WTC11 (cell line): ENCODE measurements around the gene MESP2. TPM values are rescaled to one million over a fixed set of nuclear protein-coding genes. Genes with fewer than 3 reads are reported as not detected.

ENCODE experiments used
- ATAC-seq: fragments of 200-7000 bp; cut with Tn5 transposase; 2 replicates; pipeline ENCODE4 v1.10.0; 2021; ENCODE audit warnings: mild to moderate bottlenecking, moderate library complexity
- CTCF ChIA-PET: fragments of 300-600 bp; sonication (Branson Sonifier 250); formaldehyde crosslinking; loops from one replicate; lab custom pipeline; 2021; ENCODE audit warnings: antibody characterized with exemption; lab: Charles Lee
- POLR2A ChIA-PET: fragments of 350-600 bp; sonication (Branson Sonifier 250); formaldehyde crosslinking; loops from one replicate; lab custom pipeline; 2021; ENCODE audit warnings: antibody characterized with exemption; lab: Charles Lee
- DNase-seq: peaks from one replicate; pipeline ENCODE4 v3.0.0; 2021; ENCODE audit warnings: low spot score
- H3K27ac Mint-ChIP-seq: 2 replicates; pipeline ENCODE4 v1.8.0; 2021; ENCODE audit warnings: mixed read lengths
- H3K27me3 Mint-ChIP-seq: 2 replicates; pipeline ENCODE4 v1.8.0; 2021; ENCODE audit warnings: low read depth, mild to moderate bottlenecking, moderate library complexity, mixed read lengths
- H3K36me3 Mint-ChIP-seq: 2 replicates; pipeline ENCODE4 v1.8.0; 2021; ENCODE audit warnings: mixed read lengths
- H3K4me1 Mint-ChIP-seq: 2 replicates; pipeline ENCODE4 v1.8.0; 2022; ENCODE audit warnings: mixed read lengths
- H3K4me3 Mint-ChIP-seq: 2 replicates; pipeline ENCODE4 v1.8.0; 2021; ENCODE audit warnings: mild to moderate bottlenecking, moderate library complexity, mixed read lengths
- H3K9me3 Mint-ChIP-seq: 2 replicates; pipeline ENCODE4 v1.8.0; 2021; ENCODE audit warnings: mixed read lengths
- ATF1 ChIP-seq: sonication (generic); formaldehyde crosslinking; IDR thresholded peaks from 2 replicates; pipeline ENCODE4 v1.8.1; 2023; ENCODE audit warnings: mild to moderate bottlenecking, moderate library complexity, missing genetic modification reagents
- ATF2 ChIP-seq: sonication (generic); formaldehyde crosslinking; IDR thresholded peaks from 2 replicates; pipeline ENCODE4 v1.8.1; 2022; ENCODE audit warnings: low read depth, missing genetic modification reagents, borderline replicate concordance
- CTCF ChIP-seq: fragments of 200-600 bp; IDR thresholded peaks from 2 replicates; pipeline ENCODE4 v1.8.0; 2022; ENCODE audit warnings: antibody characterized with exemption
- ELF4 ChIP-seq: sonication (generic); formaldehyde crosslinking; IDR thresholded peaks from 2 replicates; pipeline ENCODE4 v1.8.1; 2022; ENCODE audit warnings: low read depth, mild to moderate bottlenecking, moderate library complexity, missing genetic modification reagents
- GABPB1 ChIP-seq: sonication (generic); formaldehyde crosslinking; IDR thresholded peaks from 2 replicates; pipeline ENCODE4 v1.8.1; 2023; ENCODE audit warnings: mild to moderate bottlenecking, missing genetic modification reagents
- GTF2I ChIP-seq: fragments of 250-450 bp; sonication (Bioruptor Pico); conservative IDR thresholded peaks from 2 replicates; pipeline ENCODE4 v1.4.0; 2021; ENCODE audit warnings: mild to moderate bottlenecking
- IRF1 ChIP-seq: sonication (generic); formaldehyde crosslinking; IDR thresholded peaks from 2 replicates; pipeline ENCODE4 v1.8.0; 2023; ENCODE audit warnings: missing genetic modification reagents
- JUN ChIP-seq: sonication (generic); formaldehyde crosslinking; IDR thresholded peaks from 2 replicates; pipeline ENCODE4 v1.8.0; 2023; ENCODE audit warnings: mild to moderate bottlenecking, missing genetic modification reagents
- KAT7 ChIP-seq: sonication (generic); formaldehyde crosslinking; IDR thresholded peaks from 2 replicates; pipeline ENCODE4 v1.8.1; 2023; ENCODE audit warnings: missing genetic modification reagents, mild to moderate bottlenecking, borderline replicate concordance
- MXD4 ChIP-seq: fragments of 250-450 bp; sonication (Bioruptor Pico); IDR thresholded peaks from 2 replicates; pipeline ENCODE4 v1.8.0; 2021; ENCODE audit warnings: mild to moderate bottlenecking, moderate library complexity, borderline replicate concordance
- NFYB ChIP-seq: sonication (generic); formaldehyde crosslinking; conservative IDR thresholded peaks from 2 replicates; pipeline ENCODE4 v1.8.0; 2022; ENCODE audit warnings: low read depth, missing genetic modification reagents
- NR1H2 ChIP-seq: sonication (generic); formaldehyde crosslinking; IDR thresholded peaks from 2 replicates; pipeline ENCODE4 v1.9.0; 2021; ENCODE audit warnings: mild to moderate bottlenecking, moderate library complexity, missing genetic modification reagents
- NR3C1 ChIP-seq: sonication (generic); formaldehyde crosslinking; conservative IDR thresholded peaks from 2 replicates; pipeline ENCODE4 v1.8.1; 2023; ENCODE audit warnings: low read depth, mild to moderate bottlenecking, missing genetic modification reagents
- RORB ChIP-seq: fragments of 250-450 bp; sonication (Bioruptor Pico); IDR thresholded peaks from 2 replicates; pipeline ENCODE4 v1.9.0; 2021; ENCODE audit warnings: mild to moderate bottlenecking
- SOX15 ChIP-seq: fragments of 250-450 bp; sonication (Bioruptor Pico); IDR thresholded peaks from 2 replicates; pipeline ENCODE4 v1.9.0; 2021; ENCODE audit warnings: mild to moderate bottlenecking
- ZBTB43 ChIP-seq: sonication (generic); formaldehyde crosslinking; IDR thresholded peaks from 2 replicates; pipeline ENCODE4 v1.8.1; 2023; ENCODE audit warnings: mild to moderate bottlenecking, missing genetic modification reagents
- ZNF263 ChIP-seq: sonication (generic); formaldehyde crosslinking; IDR thresholded peaks from 2 replicates; pipeline ENCODE4 v1.8.1; 2022; ENCODE audit warnings: low read depth, mild to moderate bottlenecking, moderate library complexity, missing genetic modification reagents
- ZNF532 ChIP-seq: fragments of 250-450 bp; sonication (Bioruptor Pico); IDR thresholded peaks from 2 replicates; pipeline ENCODE4 v1.9.0; 2021; ENCODE audit warnings: mild to moderate bottlenecking, borderline replicate concordance
- total RNA-seq: library from RNA; stranded (reverse); gene quantifications from 3 replicates; pipeline ENCODE4 v1.2.3, GENCODE V29; 2021

Gene MESP2
- total RNA-seq, 1 experiment from 2014 or later = 0.68 TPM

GRCh38 chr15:89808160-89808870 lies 32.2 kb downstream of the MESP2 start:
- no peak for TF ChIP-seq ATF1
- TF ChIP-seq GABPB1 = no peak
- no peak for TF ChIP-seq ZBTB43 (CRISPR knock-in tag)
- no peak for TF ChIP-seq ZNF263 (CRISPR knock-in tag)
- TF ChIP-seq SOX15 (CRISPR knock-in tag) = no peak
- no peak for TF ChIP-seq RORB (CRISPR knock-in tag)
- TF ChIP-seq ATF2 (CRISPR knock-in tag) = no peak
- no peak for TF ChIP-seq KAT7
- TF ChIP-seq ZNF532 = no peak
- DNase-seq (no peak), ATAC-seq (no peak)
- peaks cover 18% of the 10 kb centered on the region for H3K4me1 Mint-ChIP-seq
- H3K27ac Mint-ChIP-seq = no peak overlapping the region
- H3K4me3 Mint-ChIP-seq = no peak overlapping the region
- POLR2A ChIA-PET = no interaction called here
- CTCF ChIA-PET = no interaction called here
- H3K27me3 Mint-ChIP-seq = no peaks in the 10 kb centered on the region
- H3K9me3 Mint-ChIP-seq = no peaks in the 10 kb centered on the region
- H3K36me3 Mint-ChIP-seq = no peaks in the 10 kb centered on the region

GRCh38 chr15:89809093-89809786 lies 33.1 kb downstream of the MESP2 start:
- Mint-ChIP-seq H3K36me3 (no peaks in the 10 kb centered on the region), H3K27ac (no peak overlapping the region), H3K4me3 (no peak overlapping the region), H3K4me1 (peaks cover 18% of the 10 kb centered on the region), H3K27me3 (peaks cover 7% of the 10 kb centered on the region), H3K9me3 (no peaks in the 10 kb centered on the region)
- DNase-seq (no peak), ATAC-seq (no peak)
- ChIA-PET CTCF (no interaction called here), POLR2A (no interaction called here)
- peak; percentile 39; the same call in 1 of the 2 replicates for TF ChIP-seq GABPB1
- no peak for TF ChIP-seq MXD4

- Mint-ChIP-seq H3K27ac (no peak overlapping the region), H3K36me3 (no peaks in the 10 kb centered on the region), H3K9me3 (no peaks in the 10 kb centered on the region), H3K4me3 (no peak overlapping the region), H3K4me1 (peaks cover 18% of the 10 kb centered on the region), H3K27me3 (peaks cover 12% of the 10 kb centered on the region)
- ATAC-seq = no peak
- DNase-seq = no peak
- ChIA-PET POLR2A (no interaction called here), CTCF (no interaction called here)
- TF ChIP-seq ELF4 (CRISPR knock-in tag) = no peak
- TF ChIP-seq GTF2I (CRISPR knock-in tag) = no peak
- TF ChIP-seq NR1H2 (CRISPR knock-in tag) = no peak
- TF ChIP-seq IRF1 (CRISPR knock-in tag) = no peak
- TF ChIP-seq ZNF532 = no peak
- TF ChIP-seq NFYB (CRISPR knock-in tag) = no peak
- TF ChIP-seq JUN (CRISPR knock-in tag) = no peak
- no peak for TF ChIP-seq CTCF
- TF ChIP-seq NR3C1 (CRISPR knock-in tag) = no peak
These were observed 33.6 kb downstream of the MESP2 start for GRCh38 chr15:89809787-89810148.
